SU-DHL-6 (cell line): Measurements from ENCODE around the gene UACA.

Experiments used
- EZH2phosphoT487 ChIP-seq: fragments of 200-600 bp; sonication (generic), shearing (Covaris generic); conservative IDR thresholded peaks from 2 replicates; pipeline ENCODE4 v1.6.1; 2018; ENCODE audit warnings: mild to moderate bottlenecking, antibody characterized with exemption, low read length, moderate library complexity, mixed read lengths
- TF ChIP-seq, protein P1 (sequence below): fragments of 200-600 bp; sonication (generic); IDR thresholded peaks from one replicate; pipeline ENCODE4 v1.5.1; 2017; ENCODE audit warnings: antibody characterized with exemption, mild to moderate bottlenecking, low read length, moderate library complexity; ENCODE audit not compliant: insufficient read depth, poor library complexity, severe bottlenecking

DNA sequence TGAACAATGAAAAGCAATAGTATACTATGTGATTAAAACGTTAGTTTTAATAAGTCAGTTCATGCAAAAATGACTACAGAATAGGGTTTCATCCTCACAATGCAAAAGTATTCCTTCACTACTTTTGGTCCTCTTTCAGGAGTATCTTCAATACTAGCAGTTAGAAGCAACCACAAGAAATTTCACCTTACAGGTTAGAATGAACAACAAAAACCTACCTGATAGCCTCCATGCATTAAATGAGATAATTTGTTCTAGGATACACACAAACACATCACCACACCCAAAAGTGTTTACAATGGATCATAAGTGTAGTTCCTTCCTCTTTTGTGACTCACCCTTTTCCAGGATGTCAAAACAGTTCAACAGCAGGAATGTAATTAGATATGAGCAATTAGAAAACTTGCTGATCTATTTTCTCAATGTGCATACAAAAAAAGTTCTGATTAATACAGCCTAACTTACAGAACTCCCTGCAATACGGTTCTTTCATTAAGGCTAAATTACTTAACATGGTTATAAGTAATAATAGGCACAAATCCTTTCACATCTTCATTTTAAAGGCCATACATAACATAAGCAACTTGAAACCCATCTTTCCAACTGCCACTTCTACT, 21.6 kb downstream of the UACA start:
- TF ChIP-seq, protein P1, sequence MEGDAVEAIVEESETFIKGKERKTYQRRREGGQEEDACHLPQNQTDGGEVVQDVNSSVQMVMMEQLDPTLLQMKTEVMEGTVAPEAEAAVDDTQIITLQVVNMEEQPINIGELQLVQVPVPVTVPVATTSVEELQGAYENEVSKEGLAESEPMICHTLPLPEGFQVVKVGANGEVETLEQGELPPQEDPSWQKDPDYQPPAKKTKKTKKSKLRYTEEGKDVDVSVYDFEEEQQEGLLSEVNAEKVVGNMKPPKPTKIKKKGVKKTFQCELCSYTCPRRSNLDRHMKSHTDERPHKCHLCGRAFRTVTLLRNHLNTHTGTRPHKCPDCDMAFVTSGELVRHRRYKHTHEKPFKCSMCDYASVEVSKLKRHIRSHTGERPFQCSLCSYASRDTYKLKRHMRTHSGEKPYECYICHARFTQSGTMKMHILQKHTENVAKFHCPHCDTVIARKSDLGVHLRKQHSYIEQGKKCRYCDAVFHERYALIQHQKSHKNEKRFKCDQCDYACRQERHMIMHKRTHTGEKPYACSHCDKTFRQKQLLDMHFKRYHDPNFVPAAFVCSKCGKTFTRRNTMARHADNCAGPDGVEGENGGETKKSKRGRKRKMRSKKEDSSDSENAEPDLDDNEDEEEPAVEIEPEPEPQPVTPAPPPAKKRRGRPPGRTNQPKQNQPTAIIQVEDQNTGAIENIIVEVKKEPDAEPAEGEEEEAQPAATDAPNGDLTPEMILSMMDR = no peak
- no peak for TF ChIP-seq EZH2phosphoT487
